SK-N-SH treated with all-trans-retinoic acid at 6 μM for 48 hours (cell line): Measurements from ENCODE around the gene MAST4.
"Not testable (repeated sequence)": the region's sequence is repeated elsewhere in the genome, so short reads cannot be mapped to it uniquely, and the experiment has no call there.

Source experiments
- ATAC-seq: fragments of 200-7000 bp; cut with Tn5 transposase; 3 replicates; pipeline ENCODE4 v1.9.1; 2020; ENCODE audit warnings: mild to moderate bottlenecking, moderate library complexity
- BACH2 ChIP-seq: fragments of 250-450 bp; sonication (Bioruptor Pico); IDR thresholded peaks from 2 replicates; pipeline ENCODE4 v1.9.0; 2021; ENCODE audit warnings: mild to moderate bottlenecking, borderline replicate concordance
- ESRRG ChIP-seq: fragments of 250-450 bp; sonication (Bioruptor Pico); IDR thresholded peaks from 2 replicates; pipeline ENCODE4 v1.6.1; 2021; ENCODE audit warnings: mild to moderate bottlenecking
- GLIS3 ChIP-seq: fragments of 250-450 bp; sonication (Bioruptor Pico); IDR thresholded peaks from 2 replicates; pipeline ENCODE4 v1.5.0; 2020; ENCODE audit warnings: mild to moderate bottlenecking, moderate library complexity
- ISL1 ChIP-seq: fragments of 250-450 bp; sonication (Bioruptor Pico); IDR thresholded peaks from 2 replicates; pipeline ENCODE4 v2.1.2; 2022; ENCODE audit warnings: mild to moderate bottlenecking, moderate library complexity
- OSR1 ChIP-seq: fragments of 250-450 bp; sonication (Bioruptor Pico); IDR thresholded peaks from 2 replicates; pipeline ENCODE4 v1.8.0; 2022; ENCODE audit warnings: moderate library complexity, mild to moderate bottlenecking, inconsistent platforms
- RARB ChIP-seq: fragments of 250-450 bp; sonication (Bioruptor Pico); IDR thresholded peaks from 2 replicates; pipeline ENCODE4 v1.8.0; 2021; ENCODE audit warnings: mild to moderate bottlenecking, moderate library complexity
- SNAI2 ChIP-seq: fragments of 250-450 bp; sonication (Bioruptor Pico); IDR thresholded peaks from 2 replicates; pipeline ENCODE4 v1.5.0; 2020; ENCODE audit warnings: mild to moderate bottlenecking, moderate library complexity
- TCF4 ChIP-seq: fragments of 250-450 bp; sonication (Bioruptor Pico); IDR thresholded peaks from 2 replicates; pipeline ENCODE4 v1.8.0; 2021; ENCODE audit warnings: mild to moderate bottlenecking, moderate library complexity, borderline replicate concordance
- ZC3H10 ChIP-seq: fragments of 250-450 bp; sonication (Bioruptor Pico); IDR thresholded peaks from 2 replicates; pipeline ENCODE4 v1.5.1; 2021; ENCODE audit warnings: mild to moderate bottlenecking, moderate library complexity
- ZFP3 ChIP-seq: fragments of 250-450 bp; sonication (Bioruptor Pico); IDR thresholded peaks from 2 replicates; pipeline ENCODE4 v1.5.0; 2020; ENCODE audit warnings: mild to moderate bottlenecking, moderate library complexity
- ZFP30 ChIP-seq: fragments of 450-650 bp; formaldehyde crosslinking; IDR thresholded peaks from 2 replicates; pipeline ENCODE4 v1.5.0; 2022; ENCODE audit warnings: mild to moderate bottlenecking, moderate library complexity
- ZNF565 ChIP-seq: fragments of 450-650 bp; formaldehyde crosslinking; conservative IDR thresholded peaks from 2 replicates; pipeline ENCODE4 v1.5.0; 2020; ENCODE audit warnings: low read depth, mild to moderate bottlenecking, moderate library complexity
- ZNF8 ChIP-seq: fragments of 450-650 bp; formaldehyde crosslinking; IDR thresholded peaks from 2 replicates; pipeline ENCODE4 v1.5.0; 2020; ENCODE audit warnings: mild to moderate bottlenecking, moderate library complexity
- TF ChIP-seq, protein P1 (sequence below): fragments of 250-450 bp; sonication (Bioruptor Pico); IDR thresholded peaks from 2 replicates; pipeline ENCODE4 v1.8.0; 2021; ENCODE audit warnings: low read depth, mild to moderate bottlenecking, moderate library complexity, borderline replicate concordance
- TF ChIP-seq, protein P2 (sequence below): fragments of 250-450 bp; sonication (Bioruptor Pico); IDR thresholded peaks from 2 replicates; pipeline ENCODE4 v1.5.1; 2020; ENCODE audit warnings: low read depth, mild to moderate bottlenecking, moderate library complexity
- TF ChIP-seq, protein P3 (sequence below): fragments of 250-450 bp; sonication (Bioruptor Pico); IDR thresholded peaks from 2 replicates; pipeline ENCODE4 v1.8.0; 2020; ENCODE audit warnings: mild to moderate bottlenecking, moderate library complexity, borderline replicate concordance
- TF ChIP-seq, protein P4 (sequence below): fragments of 250-450 bp; sonication (Bioruptor Pico); IDR thresholded peaks from 2 replicates; pipeline ENCODE4 v1.5.0; 2020; ENCODE audit warnings: mild to moderate bottlenecking, moderate library complexity
- TF ChIP-seq, protein P5 (sequence below): fragments of 250-450 bp; sonication (Bioruptor Pico); IDR thresholded peaks from 2 replicates; pipeline ENCODE4 v1.5.1; 2021; ENCODE audit warnings: mild to moderate bottlenecking, moderate library complexity

MAST4 gene

DNA sequence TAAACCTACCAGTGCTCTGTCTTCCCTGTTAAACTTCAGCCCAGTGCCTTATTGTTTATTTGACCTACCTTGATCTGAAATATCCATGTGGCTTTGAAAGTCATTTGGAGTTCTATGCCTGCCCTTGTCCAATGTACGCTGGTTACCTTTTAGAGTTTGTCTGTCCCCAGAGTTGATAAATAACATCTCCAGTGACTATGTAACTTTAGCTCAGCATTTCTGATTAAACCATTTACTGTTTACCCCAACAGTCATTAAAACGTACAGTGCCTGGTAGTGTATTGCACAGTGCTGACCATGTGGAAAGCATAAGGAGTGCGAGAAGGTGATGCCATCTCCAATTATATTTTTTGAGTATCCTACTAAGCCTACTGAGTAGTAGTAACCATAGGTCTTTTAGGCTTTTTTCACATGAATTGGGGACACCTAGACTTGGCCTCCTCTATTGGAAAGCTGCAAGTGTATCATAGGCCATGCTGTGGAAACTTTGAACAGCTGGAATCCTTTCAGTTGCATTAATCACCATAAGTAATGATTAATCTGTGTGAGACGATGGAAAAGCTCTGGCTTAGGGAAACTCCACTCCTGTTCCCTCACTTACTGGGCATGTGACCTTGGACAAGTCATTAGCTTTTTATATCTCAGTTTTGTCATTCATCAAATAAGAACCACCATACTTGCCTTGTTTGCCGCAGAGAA lies 93.5 kb downstream of the MAST4 start:
- ATAC-seq = no peak
- TF ChIP-seq, protein P1, sequence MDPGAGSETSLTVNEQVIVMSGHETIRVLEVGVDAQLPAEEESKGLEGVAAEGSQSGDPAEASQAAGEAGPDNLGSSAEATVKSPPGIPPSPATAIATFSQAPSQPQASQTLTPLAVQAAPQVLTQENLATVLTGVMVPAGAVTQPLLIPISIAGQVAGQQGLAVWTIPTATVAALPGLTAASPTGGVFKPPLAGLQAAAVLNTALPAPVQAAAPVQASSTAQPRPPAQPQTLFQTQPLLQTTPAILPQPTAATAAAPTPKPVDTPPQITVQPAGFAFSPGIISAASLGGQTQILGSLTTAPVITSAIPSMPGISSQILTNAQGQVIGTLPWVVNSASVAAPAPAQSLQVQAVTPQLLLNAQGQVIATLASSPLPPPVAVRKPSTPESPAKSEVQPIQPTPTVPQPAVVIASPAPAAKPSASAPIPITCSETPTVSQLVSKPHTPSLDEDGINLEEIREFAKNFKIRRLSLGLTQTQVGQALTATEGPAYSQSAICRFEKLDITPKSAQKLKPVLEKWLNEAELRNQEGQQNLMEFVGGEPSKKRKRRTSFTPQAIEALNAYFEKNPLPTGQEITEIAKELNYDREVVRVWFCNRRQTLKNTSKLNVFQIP = no peak
- TF ChIP-seq ZC3H10 (CRISPR knock-in tag) (no peak), ESRRG (CRISPR knock-in tag) (no peak), RARB (CRISPR knock-in tag) (no peak), SNAI2 (CRISPR knock-in tag) (no peak), BACH2 (CRISPR knock-in tag) (no peak), ZFP30 (no peak), ZNF8 (no peak), OSR1 (CRISPR knock-in tag) (no peak), ZNF565 (CRISPR knock-in tag) (no peak)
- TF ChIP-seq, protein P2, sequence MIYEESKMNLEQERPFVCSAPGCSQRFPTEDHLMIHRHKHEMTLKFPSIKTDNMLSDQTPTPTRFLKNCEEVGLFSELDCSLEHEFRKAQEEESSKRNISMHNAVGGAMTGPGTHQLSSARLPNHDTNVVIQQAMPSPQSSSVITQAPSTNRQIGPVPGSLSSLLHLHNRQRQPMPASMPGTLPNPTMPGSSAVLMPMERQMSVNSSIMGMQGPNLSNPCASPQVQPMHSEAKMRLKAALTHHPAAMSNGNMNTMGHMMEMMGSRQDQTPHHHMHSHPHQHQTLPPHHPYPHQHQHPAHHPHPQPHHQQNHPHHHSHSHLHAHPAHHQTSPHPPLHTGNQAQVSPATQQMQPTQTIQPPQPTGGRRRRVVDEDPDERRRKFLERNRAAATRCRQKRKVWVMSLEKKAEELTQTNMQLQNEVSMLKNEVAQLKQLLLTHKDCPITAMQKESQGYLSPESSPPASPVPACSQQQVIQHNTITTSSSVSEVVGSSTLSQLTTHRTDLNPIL (CRISPR knock-in tag) = no peak
- TF ChIP-seq, protein P3, sequence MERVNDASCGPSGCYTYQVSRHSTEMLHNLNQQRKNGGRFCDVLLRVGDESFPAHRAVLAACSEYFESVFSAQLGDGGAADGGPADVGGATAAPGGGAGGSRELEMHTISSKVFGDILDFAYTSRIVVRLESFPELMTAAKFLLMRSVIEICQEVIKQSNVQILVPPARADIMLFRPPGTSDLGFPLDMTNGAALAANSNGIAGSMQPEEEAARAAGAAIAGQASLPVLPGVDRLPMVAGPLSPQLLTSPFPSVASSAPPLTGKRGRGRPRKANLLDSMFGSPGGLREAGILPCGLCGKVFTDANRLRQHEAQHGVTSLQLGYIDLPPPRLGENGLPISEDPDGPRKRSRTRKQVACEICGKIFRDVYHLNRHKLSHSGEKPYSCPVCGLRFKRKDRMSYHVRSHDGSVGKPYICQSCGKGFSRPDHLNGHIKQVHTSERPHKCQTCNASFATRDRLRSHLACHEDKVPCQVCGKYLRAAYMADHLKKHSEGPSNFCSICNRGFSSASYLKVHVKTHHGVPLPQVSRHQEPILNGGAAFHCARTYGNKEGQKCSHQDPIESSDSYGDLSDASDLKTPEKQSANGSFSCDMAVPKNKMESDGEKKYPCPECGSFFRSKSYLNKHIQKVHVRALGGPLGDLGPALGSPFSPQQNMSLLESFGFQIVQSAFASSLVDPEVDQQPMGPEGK (CRISPR knock-in tag) = no peak

DNA sequence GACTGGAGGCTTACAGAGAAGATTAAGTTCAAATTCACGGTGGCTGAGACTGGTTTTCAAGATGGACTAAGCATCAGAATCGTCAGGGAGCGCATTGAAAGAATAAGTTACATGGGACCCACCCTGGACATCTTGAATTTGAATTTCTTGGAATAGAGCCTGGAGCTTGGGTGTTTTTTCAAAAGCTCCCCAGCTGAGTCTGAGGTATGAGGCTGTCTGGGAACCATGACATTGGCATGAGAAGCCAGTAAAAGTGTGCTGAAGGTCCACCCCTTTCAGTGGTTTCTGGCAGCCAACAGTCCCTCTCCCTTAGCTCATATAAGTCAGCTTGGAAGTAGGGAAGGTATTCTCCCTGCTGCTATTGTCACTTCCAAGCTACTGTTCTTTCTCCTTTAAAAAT lies 97.8 kb downstream of the MAST4 start:
- no peak for ATAC-seq
- TF ChIP-seq ZNF565 (CRISPR knock-in tag) (no peak), ZFP30 (no peak), TCF4 (CRISPR knock-in tag) (no peak), BACH2 (CRISPR knock-in tag) (no peak), ISL1 (CRISPR knock-in tag) (no peak), SNAI2 (CRISPR knock-in tag) (no peak), ESRRG (CRISPR knock-in tag) (no peak), ZNF8 (no peak), GLIS3 (CRISPR knock-in tag) (no peak), OSR1 (CRISPR knock-in tag) (no peak), ZFP3 (CRISPR knock-in tag) (no peak)
- TF ChIP-seq, protein P1 = no peak
- TF ChIP-seq, protein P2 (CRISPR knock-in tag) = no peak
- TF ChIP-seq, protein P4, sequence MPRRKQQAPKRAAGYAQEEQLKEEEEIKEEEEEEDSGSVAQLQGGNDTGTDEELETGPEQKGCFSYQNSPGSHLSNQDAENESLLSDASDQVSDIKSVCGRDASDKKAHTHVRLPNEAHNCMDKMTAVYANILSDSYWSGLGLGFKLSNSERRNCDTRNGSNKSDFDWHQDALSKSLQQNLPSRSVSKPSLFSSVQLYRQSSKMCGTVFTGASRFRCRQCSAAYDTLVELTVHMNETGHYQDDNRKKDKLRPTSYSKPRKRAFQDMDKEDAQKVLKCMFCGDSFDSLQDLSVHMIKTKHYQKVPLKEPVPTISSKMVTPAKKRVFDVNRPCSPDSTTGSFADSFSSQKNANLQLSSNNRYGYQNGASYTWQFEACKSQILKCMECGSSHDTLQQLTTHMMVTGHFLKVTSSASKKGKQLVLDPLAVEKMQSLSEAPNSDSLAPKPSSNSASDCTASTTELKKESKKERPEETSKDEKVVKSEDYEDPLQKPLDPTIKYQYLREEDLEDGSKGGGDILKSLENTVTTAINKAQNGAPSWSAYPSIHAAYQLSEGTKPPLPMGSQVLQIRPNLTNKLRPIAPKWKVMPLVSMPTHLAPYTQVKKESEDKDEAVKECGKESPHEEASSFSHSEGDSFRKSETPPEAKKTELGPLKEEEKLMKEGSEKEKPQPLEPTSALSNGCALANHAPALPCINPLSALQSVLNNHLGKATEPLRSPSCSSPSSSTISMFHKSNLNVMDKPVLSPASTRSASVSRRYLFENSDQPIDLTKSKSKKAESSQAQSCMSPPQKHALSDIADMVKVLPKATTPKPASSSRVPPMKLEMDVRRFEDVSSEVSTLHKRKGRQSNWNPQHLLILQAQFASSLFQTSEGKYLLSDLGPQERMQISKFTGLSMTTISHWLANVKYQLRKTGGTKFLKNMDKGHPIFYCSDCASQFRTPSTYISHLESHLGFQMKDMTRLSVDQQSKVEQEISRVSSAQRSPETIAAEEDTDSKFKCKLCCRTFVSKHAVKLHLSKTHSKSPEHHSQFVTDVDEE (CRISPR knock-in tag) = no peak
- TF ChIP-seq, protein P5, sequence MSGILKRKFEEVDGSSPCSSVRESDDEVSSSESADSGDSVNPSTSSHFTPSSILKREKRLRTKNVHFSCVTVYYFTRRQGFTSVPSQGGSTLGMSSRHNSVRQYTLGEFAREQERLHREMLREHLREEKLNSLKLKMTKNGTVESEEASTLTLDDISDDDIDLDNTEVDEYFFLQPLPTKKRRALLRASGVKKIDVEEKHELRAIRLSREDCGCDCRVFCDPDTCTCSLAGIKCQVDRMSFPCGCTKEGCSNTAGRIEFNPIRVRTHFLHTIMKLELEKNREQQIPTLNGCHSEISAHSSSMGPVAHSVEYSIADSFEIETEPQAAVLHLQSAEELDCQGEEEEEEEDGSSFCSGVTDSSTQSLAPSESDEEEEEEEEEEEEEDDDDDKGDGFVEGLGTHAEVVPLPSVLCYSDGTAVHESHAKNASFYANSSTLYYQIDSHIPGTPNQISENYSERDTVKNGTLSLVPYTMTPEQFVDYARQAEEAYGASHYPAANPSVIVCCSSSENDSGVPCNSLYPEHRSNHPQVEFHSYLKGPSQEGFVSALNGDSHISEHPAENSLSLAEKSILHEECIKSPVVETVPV = no peak

DNA sequence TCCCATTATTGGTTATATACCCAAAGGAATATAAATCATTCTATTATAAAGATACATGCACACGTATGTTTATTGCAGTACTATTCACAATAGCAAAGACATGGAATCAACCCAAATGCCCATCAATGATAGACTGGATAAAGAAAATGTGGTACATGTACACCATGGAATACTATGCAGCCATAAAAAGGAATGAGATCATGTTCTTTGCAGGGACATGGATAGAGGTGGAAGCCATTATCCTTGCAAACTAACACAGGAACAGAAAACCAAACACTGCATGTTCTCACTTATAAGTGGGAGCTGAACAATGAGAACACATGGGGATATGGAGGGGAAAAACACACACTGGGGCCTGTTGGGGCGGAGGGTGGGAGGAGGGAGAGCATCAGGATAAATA lies 99.6 kb downstream of the MAST4 start:
- not testable (repeated sequence) for ATAC-seq
